Keratinocyte (primary cell): ENCODE results near the gene AVPR2. TPM values are rescaled to one million over a fixed set of nuclear protein-coding genes. Genes with fewer than 3 reads are reported as not detected.

Experiments used
- DNase-seq: peaks from one replicate; pipeline ENCODE4 v3.0.0-alpha.2; 2011; ENCODE audit warnings: low read depth, missing footprints, low spot score
- FAIRE-seq: peaks from 2 replicates; lab custom pipeline; 2011; peaks lifted over from hg19 to GRCh38; lab: Jason Lieb, UNC
- H2AFZ ChIP-seq: 2 replicates; pipeline ENCODE4 v1.6.0; 2012; ENCODE audit warnings: low read length, control low read depth, inconsistent platforms; ENCODE audit not compliant: control insufficient read depth
- H3K27ac ChIP-seq: 2 replicates; pipeline ENCODE4 v1.5.1; 2011; ENCODE audit warnings: low read length; ENCODE audit not compliant: control insufficient read depth, insufficient read depth
- H3K27me3 ChIP-seq: 3 replicates; pipeline ENCODE4 v1.6.0; 2011; ENCODE audit warnings: low read length; ENCODE audit not compliant: control insufficient read depth, insufficient read depth; ENCODE audit errors: extremely low read depth
- H3K36me3 ChIP-seq, 2 experiments: 2 replicates in 1 of 2; 3 replicates in 1 of 2; pipeline ENCODE4 v1.5.1; 2011; ENCODE audit warnings: low read length in 2 of 2, mild to moderate bottlenecking in 1 of 2; ENCODE audit not compliant: control insufficient read depth in 2 of 2, insufficient read depth in 2 of 2; ENCODE audit errors: extremely low read depth in 1 of 2
- H3K4me1 ChIP-seq: 3 replicates; pipeline ENCODE4 v1.5.1; 2011; ENCODE audit warnings: low read length; ENCODE audit not compliant: control insufficient read depth, insufficient read depth; ENCODE audit errors: extremely low read depth
- H3K4me2 ChIP-seq: 3 replicates; pipeline ENCODE4 v1.6.0; 2011; ENCODE audit warnings: low read depth, low read length; ENCODE audit not compliant: control insufficient read depth, insufficient read depth; ENCODE audit errors: extremely low read depth
- H3K4me3 ChIP-seq, 3 experiments: fragments of 200-600 bp in 1 of 3; sonication (generic) in 1 of 3; 2 replicates in 2 of 3; 3 replicates in 1 of 3; pipeline ENCODE4 v1.5.1; 2011 to 2016; ENCODE audit warnings: low read length in 3 of 3, mild to moderate bottlenecking in 3 of 3, control low read depth in 2 of 3, inconsistent platforms in 1 of 3, low read depth in 1 of 3, mixed read lengths in 1 of 3, mixed run types in 1 of 3, moderate library complexity in 1 of 3; ENCODE audit not compliant: control insufficient read depth in 2 of 3, insufficient read depth in 2 of 3; ENCODE audit errors: extremely low read depth in 1 of 3
- H3K79me2 ChIP-seq: 2 replicates; pipeline ENCODE4 v1.6.0; 2012; ENCODE audit warnings: low read length; ENCODE audit not compliant: control insufficient read depth, insufficient read depth
- H3K9ac ChIP-seq: 3 replicates; pipeline ENCODE4 v1.6.0; 2011; ENCODE audit warnings: low read length; ENCODE audit not compliant: control insufficient read depth, insufficient read depth; ENCODE audit errors: extremely low read depth
- H3K9me1 ChIP-seq: 3 replicates; pipeline ENCODE4 v1.6.0; 2011; ENCODE audit warnings: low read length; ENCODE audit not compliant: control insufficient read depth, insufficient read depth; ENCODE audit errors: extremely low read depth
- H3K9me3 ChIP-seq: 2 replicates; pipeline ENCODE4 v1.5.1; 2012; ENCODE audit warnings: low read depth, low read length; ENCODE audit not compliant: control insufficient read depth
- H4K20me1 ChIP-seq: 3 replicates; pipeline ENCODE4 v1.6.0; 2011; ENCODE audit warnings: low read length; ENCODE audit not compliant: control insufficient read depth, insufficient read depth; ENCODE audit errors: extremely low read depth
- EZH2 ChIP-seq: IDR thresholded peaks from one replicate; pipeline ENCODE4 v1.6.1; 2012; ENCODE audit warnings: inconsistent platforms, mild to moderate bottlenecking, low read length, moderate library complexity
- dilution Hi-C: fragments of 300-500 bp; cut with MboI; formaldehyde crosslinking; loops from one replicate; pipeline ENCODE4 v1.7.0; 2020; ENCODE audit warnings: low sequenced_read_pairs; ENCODE audit not compliant: extremely low pct_ligation_motif_present
- polyA plus RNA-seq, 5 experiments: library from polyadenylated mRNA; depleted of rRNA in 3 of 5; stranded (reverse) in 3 of 5; stranded (forward) in 1 of 5; unstranded in 1 of 5; fragments of >200 nt; gene quantifications; 1 replicate in 1 of 5; 2 replicates in 3 of 5; 3 replicates in 1 of 5; pipeline versions ENCODE4 v1.2.1 to v1.2.3, GENCODE V29; 2011 to 2012; ENCODE audit warnings: missing spikeins in 2 of 5, low read depth in 1 of 5, low replicate concordance in 1 of 5
- TF ChIP-seq, protein P1 (sequence below), 3 experiments: IDR thresholded peaks in 1 of 3; conservative IDR thresholded peaks in 1 of 3; optimal IDR thresholded peaks in 1 of 3; 2 replicates in 2 of 3; 3 replicates in 1 of 3; pipeline versions ENCODE3 to v1.5.1; 2011; ENCODE audit warnings: low read length in 3 of 3, mild to moderate bottlenecking in 3 of 3, moderate library complexity in 2 of 3, control low read depth in 1 of 3, inconsistent platforms in 1 of 3; ENCODE audit not compliant: insufficient read depth in 2 of 3; ENCODE audit errors: extremely low read depth in 1 of 3

Gene AVPR2
- polyA plus RNA-seq, 1 donor (not counting 4 experiments of a cell fraction or from before 2014, with no cell fraction given) = not detected

DNA sequence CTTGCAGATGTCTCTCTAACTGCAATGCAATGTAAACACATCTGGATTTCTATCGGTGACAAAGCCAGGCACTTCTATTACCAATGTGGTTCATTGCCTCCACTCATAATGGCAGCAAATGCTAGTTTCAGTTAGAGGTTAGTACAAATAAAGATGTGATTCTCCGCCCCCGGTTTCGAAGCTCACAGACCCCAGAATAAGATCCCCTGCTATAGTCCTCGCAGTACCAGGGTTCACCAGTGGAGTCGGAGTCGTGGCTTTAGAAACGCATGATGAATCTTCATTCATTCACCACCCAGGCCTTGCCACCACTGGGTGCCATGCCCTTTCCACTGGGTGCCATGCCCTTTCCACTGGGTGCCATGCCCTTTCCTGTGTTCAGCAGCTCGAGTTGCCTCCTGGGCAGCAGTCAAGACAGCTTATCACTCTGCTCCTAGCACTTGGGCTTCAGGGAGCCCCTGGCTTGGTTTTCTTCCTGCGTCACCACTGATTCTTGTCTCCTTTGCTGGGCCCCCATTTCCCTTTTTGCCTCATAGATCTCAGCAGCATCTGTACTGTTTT is 33.8 kb downstream of the AVPR2 start:
- Histone ChIP-seq H3K79me2 (peaks cover 13% of the 10 kb centered on the region), H3K27me3 (no peaks in the 10 kb centered on the region), H3K4me1 (peaks cover 3% of the 10 kb centered on the region), H3K9me1 (no peaks in the 10 kb centered on the region), H3K9ac (no peak overlapping the region), H3K4me2 (no peak overlapping the region), H4K20me1 (no peaks in the 10 kb centered on the region), H3K9me3 (no peaks in the 10 kb centered on the region), H3K36me3 (no peaks in the 10 kb centered on the region), H2AFZ (no peak overlapping the region), H3K27ac (no peak overlapping the region), H3K4me3 (no peak overlapping the region)
- no peak for TF ChIP-seq EZH2
- TF ChIP-seq, protein P1, sequence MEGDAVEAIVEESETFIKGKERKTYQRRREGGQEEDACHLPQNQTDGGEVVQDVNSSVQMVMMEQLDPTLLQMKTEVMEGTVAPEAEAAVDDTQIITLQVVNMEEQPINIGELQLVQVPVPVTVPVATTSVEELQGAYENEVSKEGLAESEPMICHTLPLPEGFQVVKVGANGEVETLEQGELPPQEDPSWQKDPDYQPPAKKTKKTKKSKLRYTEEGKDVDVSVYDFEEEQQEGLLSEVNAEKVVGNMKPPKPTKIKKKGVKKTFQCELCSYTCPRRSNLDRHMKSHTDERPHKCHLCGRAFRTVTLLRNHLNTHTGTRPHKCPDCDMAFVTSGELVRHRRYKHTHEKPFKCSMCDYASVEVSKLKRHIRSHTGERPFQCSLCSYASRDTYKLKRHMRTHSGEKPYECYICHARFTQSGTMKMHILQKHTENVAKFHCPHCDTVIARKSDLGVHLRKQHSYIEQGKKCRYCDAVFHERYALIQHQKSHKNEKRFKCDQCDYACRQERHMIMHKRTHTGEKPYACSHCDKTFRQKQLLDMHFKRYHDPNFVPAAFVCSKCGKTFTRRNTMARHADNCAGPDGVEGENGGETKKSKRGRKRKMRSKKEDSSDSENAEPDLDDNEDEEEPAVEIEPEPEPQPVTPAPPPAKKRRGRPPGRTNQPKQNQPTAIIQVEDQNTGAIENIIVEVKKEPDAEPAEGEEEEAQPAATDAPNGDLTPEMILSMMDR (optimal IDR thresholded peaks at IDR 0.05 in 1 of 3, IDR thresholded peaks at IDR 0.05 in 1 of 3, conservative IDR thresholded peaks at IDR 0.05 in 1 of 3; ENCODE audit: extremely low read depth in 1 of 3, insufficient read depth in 2 of 3, low read length in 3 of 3) = no peak
- DNase-seq (no peak), FAIRE-seq (no peak)
- dilution Hi-C loops = no loop called here

DNA sequence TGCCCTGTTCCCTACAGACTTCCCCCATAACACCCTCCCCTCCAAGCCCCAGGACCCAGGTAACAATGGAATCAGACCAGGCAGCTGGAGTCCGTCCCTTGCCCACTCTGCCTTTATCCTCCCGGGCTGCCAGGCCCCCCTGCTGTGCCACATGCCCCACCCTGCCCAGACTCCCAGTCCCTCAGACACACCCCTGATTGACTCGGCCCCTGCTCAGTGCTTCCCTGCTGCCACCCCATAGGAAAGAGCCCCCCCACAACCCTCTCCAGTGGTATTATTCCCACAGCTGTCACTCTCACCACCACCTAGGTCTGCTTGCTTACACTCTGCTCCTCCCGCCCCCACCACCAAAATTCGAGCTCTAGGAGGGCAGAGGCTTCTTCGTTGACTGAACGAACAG is 35.1 kb downstream of the AVPR2 start:
- Histone ChIP-seq H3K27ac (no peak overlapping the region), H3K9me1 (no peaks in the 10 kb centered on the region), H3K9ac (no peak overlapping the region), H3K4me3 (no peak overlapping the region), H3K27me3 (no peaks in the 10 kb centered on the region), H3K4me1 (no peaks in the 10 kb centered on the region), H3K4me2 (no peak overlapping the region), H2AFZ (no peak overlapping the region), H4K20me1 (no peaks in the 10 kb centered on the region), H3K36me3 (no peaks in the 10 kb centered on the region), H3K9me3 (no peaks in the 10 kb centered on the region), H3K79me2 (peaks cover 2% of the 10 kb centered on the region)
- DNase-seq (no peak), FAIRE-seq (no peak)
- dilution Hi-C loops = no loop called here
- no peak for TF ChIP-seq EZH2
- TF ChIP-seq, protein P1 (optimal IDR thresholded peaks at IDR 0.05 in 1 of 3, IDR thresholded peaks at IDR 0.05 in 1 of 3, conservative IDR thresholded peaks at IDR 0.05 in 1 of 3; ENCODE audit: extremely low read depth in 1 of 3, insufficient read depth in 2 of 3, low read length in 3 of 3) = no peak
